Stimulated activated CD4-positive, alpha-beta T cell treated with anti-CD3 and anti-CD28 coated beads, Interleukin-4, amount 100 ng/mL, for 48 hours (primary cell): ENCODE data around the gene C11orf52.
"Not testable (repeated sequence)": the region's sequence is repeated elsewhere in the genome, so short reads cannot be mapped to it uniquely, and the experiment has no call there.

Source experiments
- DNase-seq, 2 donors: peaks; one replicate each; pipeline ENCODE4 v3.0.0-alpha.2; 2020; ENCODE audit warnings: low read depth in 2 of 2

Gene C11orf52

DNA sequence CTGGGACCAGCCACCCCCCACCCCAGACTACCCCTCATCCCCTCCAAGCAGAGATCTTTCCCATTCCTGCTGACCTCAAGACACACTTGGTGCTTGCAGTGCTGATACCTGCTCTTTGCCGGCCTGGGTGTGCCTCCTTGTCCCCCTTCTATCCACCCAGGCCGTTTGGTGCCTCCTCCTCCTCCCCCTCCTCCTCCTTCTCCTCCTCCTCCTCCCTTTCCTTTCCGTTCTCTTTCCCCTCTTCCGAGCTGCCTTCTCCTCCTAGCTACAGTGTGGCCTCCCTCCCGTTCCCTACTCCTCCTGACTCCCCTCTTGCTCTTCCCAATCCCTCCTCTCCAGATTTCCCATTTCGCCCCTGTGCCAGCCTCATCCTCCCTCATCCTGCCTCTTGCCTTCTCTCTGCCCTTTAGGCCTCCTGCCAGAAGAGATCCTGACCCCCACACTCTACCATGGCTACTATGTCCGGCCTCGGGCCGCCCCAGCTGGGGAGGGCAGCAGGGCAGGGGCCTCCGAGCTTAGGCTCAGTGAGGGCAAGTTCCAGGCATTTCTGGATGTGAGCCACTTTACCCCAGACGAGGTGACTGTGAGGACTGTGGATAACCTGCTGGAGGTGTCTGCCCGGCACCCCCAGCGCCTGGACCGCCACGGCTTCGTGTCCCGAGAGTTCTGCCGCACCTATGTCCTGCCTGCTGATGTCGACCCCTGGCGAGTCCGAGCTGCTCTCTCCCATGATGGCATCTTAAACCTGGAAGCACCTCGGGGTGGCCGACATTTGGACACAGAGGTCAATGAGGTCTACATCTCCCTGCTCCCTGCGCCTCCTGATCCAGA lies 5.5 kb upstream of the C11orf52 start:
- DNase-seq: no peak

DNA sequence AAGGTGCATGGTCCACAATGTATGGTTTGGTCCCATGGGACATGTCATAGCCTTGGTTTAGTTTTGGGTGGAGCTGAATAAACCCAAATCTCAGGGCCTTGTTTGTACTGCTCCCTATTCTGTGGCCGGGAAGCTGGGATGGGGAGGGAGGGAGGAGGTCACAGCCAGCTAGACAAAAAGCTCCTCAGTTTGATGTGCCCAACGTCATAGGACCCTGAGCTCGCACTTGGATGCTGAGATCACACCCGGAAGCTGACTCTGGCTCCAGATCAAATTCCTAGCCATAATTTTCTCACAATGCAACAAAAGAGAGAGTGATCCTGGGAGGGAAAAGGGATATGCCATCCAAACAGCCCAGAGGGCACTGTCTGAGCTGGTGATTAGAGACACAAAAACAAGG lies 4.7 kb upstream of the C11orf52 start:
- DNase-seq: no peak

DNA sequence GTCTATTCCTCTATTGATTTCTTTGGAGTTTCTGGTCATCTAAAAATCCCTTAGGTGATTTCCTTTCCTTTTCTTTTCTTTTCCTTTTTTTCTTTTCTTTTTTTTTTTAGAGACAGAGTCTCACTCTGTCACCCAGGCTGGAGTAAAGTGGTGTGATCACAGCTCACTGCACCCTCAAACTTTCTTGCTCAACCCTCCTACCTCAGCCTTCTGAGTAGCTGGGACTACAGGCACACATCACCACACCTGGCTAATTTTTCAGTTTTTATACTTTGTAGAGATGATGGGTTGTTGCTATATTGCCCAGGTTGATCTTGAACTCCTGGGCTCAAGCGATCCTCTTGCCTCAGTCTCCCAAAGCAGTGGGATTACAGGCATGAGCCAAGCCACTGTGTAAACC lies 1.9 kb upstream of the C11orf52 start:
- DNase-seq: no peak

GRCh38 chr11:111917312-111917711 lies 1.4 kb upstream of the C11orf52 start:
- DNase-seq: no peak

GRCh38 chr11:111917788-111918187 lies 925 bp upstream of the C11orf52 start:
- no peak for DNase-seq

DNA sequence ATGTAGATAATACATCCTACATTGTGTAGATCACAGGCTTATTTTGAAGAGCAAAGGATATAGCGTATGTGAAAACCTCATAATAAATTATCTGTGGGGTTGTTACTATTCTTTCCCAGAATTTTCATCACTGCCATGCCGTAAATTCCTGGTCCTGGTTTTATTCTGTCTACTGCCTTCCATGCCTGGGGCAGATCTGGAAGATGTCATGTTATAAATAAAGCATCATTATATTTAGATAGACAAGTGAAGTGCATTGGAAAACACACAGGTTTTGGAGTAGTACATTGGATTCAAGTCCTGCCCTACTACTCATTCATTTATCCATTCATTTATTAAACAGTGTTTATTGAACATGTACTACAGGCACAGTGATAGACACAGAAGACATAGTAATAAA lies 2.2 kb downstream of the C11orf52 start:
- DNase-seq: no peak

- no peak for DNase-seq
Observed at GRCh38 chr11:111921541-111922230, 3.0 kb downstream of the C11orf52 start.

DNA sequence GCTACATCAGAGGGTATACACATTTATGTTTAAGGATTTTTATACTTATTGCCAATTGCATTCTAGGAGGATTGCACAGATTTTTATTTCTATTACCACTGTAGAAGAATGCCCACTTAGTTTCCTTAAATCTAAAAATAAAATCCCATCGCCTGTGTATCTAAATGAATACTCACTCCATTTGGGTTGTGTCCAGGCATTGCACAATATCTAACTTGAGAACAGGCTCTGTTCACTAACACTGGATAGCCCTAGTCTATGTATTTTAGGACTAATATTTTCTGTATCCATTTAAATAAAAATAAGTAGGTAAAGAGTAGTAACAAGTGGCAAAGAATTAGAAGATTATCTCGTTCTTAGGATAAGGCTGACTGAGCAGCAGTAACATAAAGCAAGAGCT lies 4.1 kb downstream of the C11orf52 start:
- no peak for DNase-seq

DNA sequence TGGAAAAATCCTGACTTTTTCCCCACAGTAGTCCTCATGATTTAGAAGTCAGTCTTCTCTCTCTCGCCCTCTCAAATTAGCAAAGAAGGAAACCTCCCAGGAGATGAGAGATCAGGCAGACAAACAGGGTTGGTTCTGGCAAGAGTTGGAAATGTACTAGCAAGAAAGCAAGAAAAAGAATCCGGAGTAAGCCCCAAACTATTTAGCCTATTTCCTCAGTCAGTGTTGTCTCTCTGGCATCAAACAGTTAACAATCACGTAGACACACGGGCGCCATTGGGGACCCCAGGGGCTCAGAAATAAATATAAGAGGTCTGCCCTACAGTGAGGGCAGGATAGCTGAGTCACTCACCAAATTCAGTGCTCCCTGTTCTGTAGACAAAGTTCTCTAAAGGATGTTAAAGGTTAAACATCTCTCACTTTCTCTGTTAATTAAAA lies 4.7 kb downstream of the C11orf52 start:
- DNase-seq: no peak

DNA sequence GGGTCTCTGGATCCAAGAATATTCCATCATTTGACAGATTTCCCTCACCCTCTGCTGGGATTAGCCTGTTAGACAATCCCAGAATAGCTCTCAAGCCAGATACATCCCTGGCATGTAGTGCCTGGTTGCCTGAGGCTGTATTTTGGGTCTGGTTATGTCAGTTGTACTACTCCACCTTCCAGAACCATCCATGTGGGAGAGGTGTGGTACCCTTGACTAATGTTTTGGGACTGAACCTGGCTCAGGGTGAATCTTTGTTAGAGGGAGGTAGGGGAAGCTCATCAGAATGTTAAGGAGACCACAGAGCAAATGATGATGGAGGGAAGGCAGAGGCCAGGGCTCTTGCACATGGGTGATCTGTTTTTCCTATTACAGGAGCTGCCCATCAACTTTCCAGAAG lies 5.2 kb downstream of the C11orf52 start:
- DNase-seq: no peak

GRCh38 chr11:111925953-111926352 lies 7.2 kb downstream of the C11orf52 start:
- no peak for DNase-seq

DNA sequence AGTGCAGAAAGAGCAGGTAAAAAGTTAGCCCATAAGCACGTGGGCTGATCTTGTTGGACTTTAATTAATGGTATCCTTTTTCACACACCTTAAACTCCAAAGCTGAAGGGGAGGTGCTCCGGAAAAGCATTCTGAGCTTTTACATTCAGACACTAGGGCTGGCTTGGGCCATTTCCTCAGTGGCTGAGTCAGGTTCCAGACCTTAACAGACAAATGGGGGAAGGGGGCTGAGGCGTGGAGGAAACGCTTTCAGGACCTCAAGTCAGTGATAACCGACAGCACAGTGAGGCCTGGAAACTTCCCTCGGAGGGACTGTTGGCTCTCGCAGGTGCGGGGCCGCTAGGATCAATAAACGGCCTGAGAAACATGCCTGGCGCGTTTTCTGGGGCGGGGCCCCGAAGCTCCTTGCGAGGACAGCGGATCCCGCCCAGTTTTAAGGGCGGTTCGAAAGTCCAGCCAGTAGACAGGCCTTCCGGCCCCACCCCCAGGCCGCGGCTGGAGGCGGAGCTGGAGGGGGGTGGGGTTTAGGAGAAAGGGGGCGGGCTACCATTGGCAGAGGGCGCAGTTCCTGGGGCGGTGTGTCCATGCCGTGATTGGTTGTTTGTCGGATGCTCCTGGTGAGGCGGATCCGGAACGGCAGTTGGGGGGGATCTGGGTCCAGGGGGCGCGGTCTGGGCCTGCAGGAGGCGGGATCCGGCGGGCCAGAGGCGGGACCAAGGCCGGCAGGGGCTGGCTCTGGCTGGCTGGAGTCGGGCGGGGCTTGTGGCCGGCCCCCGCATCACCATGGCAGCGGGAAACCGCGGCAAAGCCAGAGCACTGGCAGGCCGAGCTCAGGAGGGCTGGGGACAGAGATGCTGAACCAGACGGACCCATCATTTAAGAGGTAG lies 8.0 kb downstream of the C11orf52 start:
- DNase-seq: peak; percentile 91 to 93

DNA sequence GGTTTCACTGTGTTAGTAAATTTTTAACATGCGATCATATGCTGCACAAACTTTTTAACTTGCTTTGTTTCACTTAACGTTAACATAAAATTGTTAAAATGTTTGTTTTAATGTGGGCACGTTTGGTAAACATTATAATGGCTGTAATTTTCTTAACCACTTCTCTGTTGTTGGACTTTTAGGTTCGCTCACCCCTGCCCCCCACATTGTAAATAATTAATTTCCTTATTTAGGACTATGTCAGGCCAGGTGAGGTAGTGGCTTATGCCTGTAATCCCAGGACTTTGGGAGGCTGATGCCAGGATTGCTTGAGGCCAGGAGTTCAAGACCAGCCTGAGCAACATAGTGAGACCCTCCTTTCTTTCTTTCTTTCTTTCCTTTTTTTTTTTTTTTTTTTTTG lies 11.8 kb downstream of the C11orf52 start:
- DNase-seq: no peak

- DNase-seq: no peak
Observed at GRCh38 chr11:111932611-111932950, 13.9 kb downstream of the C11orf52 start.

- not testable (repeated sequence) for DNase-seq
Observed at GRCh38 chr11:111933176-111933575, 14.5 kb downstream of the C11orf52 start.

- DNase-seq: no peak
Observed at GRCh38 chr11:111933872-111934271, 15.2 kb downstream of the C11orf52 start.

GRCh38 chr11:111934306-111934705 lies 15.6 kb downstream of the C11orf52 start:
- no peak for DNase-seq

DNA sequence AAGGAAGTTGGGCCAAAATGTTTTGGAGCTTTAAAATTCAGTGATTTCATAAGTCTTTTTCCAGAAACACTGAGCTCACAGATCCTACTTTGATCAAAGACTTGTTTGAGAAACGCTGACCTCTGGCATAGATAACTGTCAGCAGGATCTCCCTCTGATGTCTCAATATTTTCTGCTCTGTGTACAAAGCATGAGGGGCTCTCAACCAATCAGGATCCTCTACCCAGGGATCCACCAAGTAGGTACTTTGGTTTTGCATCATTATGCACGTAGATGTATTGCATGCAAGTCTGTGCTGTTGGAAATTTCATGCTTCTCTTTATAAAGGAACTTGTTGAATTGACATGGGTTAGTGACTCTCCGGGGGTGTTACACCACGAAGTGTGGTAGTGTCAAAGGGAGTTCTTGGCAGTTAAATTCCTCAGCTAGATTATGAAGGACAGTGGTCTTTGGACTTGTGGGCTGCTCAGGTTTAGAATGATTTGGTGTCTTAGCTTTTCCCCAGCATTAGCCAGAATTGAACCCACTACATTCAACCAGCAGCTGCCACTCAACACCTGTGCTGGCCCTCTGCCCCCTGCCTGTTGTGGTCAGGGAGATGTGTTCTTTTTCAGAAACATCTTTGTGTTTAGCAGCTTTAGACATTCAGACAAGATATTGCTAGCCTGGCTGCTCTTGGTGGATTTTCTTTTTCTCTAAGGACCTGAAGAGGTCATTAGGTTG lies 16.8 kb downstream of the C11orf52 start:
- DNase-seq: no peak

- no peak for DNase-seq
Observed at GRCh38 chr11:111936040-111936540, 17.4 kb downstream of the C11orf52 start.

- DNase-seq: no peak
Observed at GRCh38 chr11:111937461-111937769, 18.7 kb downstream of the C11orf52 start.

GRCh38 chr11:111937844-111938243 lies 19.1 kb downstream of the C11orf52 start:
- DNase-seq: no peak
